K562 (cell line): ENCODE data around the gene ZNF384. TPM values are rescaled to one million over a fixed set of nuclear protein-coding genes. Genes with fewer than 3 reads are reported as not detected.

Source experiments
- ARID1B ChIP-seq: fragments of 450-650 bp; IDR thresholded peaks from 2 replicates; pipeline ENCODE4 v1.6.1; 2016; ENCODE audit warnings: antibody characterized with exemption, mild to moderate bottlenecking, inconsistent platforms
- ATF3 ChIP-seq, 2 experiments: fragments of 450-650 bp in 1 of 2; sonication (generic) in 1 of 2; formaldehyde crosslinking in 1 of 2; IDR thresholded peaks in 1 of 2; conservative IDR thresholded peaks in 1 of 2; 2 replicates each; pipeline versions ENCODE4 v1.6.1 to v1.8.1; 2016 to 2023; ENCODE audit warnings: mild to moderate bottlenecking in 2 of 2, moderate library complexity in 2 of 2, inconsistent platforms in 1 of 2, missing genetic modification reagents in 1 of 2
- BCL6 ChIP-seq: fragments of 250-450 bp; sonication (Bioruptor Pico); IDR thresholded peaks from 2 replicates; pipeline ENCODE4 v1.4.0; 2020
- BRD4 ChIP-seq: fragments of 200-600 bp; sonication (generic); IDR thresholded peaks from 2 replicates; pipeline ENCODE4 v1.6.1; 2017; ENCODE audit warnings: inconsistent platforms
- CBFA2T2 ChIP-seq: fragments of 450-650 bp; conservative IDR thresholded peaks from 2 replicates; pipeline ENCODE4 v1.6.1; 2017; ENCODE audit warnings: mild to moderate bottlenecking
- CEBPG ChIP-seq, 3 experiments: fragments of 200-800 bp in 1 of 3; sonication (Bioruptor generic) in 1 of 3; sonication (generic) in 1 of 3; formaldehyde crosslinking in 1 of 3; IDR thresholded peaks in 2 of 3; conservative IDR thresholded peaks in 1 of 3; 2 replicates each; pipeline versions ENCODE4 v1.6.1 to v1.8.0; 2016 to 2022; ENCODE audit warnings: missing compliant biosample characterization in 2 of 3, missing genetic modification characterization in 2 of 3, mild to moderate bottlenecking in 1 of 3, missing genetic modification reagents in 1 of 3
- CREB5 ChIP-seq: fragments of 250-450 bp; sonication (Bioruptor Pico); IDR thresholded peaks from 2 replicates; pipeline ENCODE4 v1.5.0; 2020; ENCODE audit warnings: mild to moderate bottlenecking
- CTCFL ChIP-seq: IDR thresholded peaks from 2 replicates; pipeline ENCODE4 v1.6.1; 2011; ENCODE audit warnings: borderline replicate concordance, low read depth, mild to moderate bottlenecking, moderate library complexity, low read length; ENCODE audit not compliant: insufficient read depth, poor library complexity, severe bottlenecking
- DPF2 ChIP-seq: fragments of 450-650 bp; IDR thresholded peaks from 2 replicates; pipeline ENCODE4 v1.6.1; 2016
- HNRNPLL ChIP-seq: fragments of 200-400 bp; formaldehyde crosslinking; IDR thresholded peaks from 2 replicates; pipeline ENCODE4 v1.6.1; 2017; ENCODE audit warnings: low read length, low read depth, mild to moderate bottlenecking; ENCODE audit not compliant: poor library complexity, severe bottlenecking
- KDM1A ChIP-seq, 2 experiments: fragments of 450-650 bp; IDR thresholded peaks; 2 replicates each; pipeline ENCODE4 v1.6.1; 2016; ENCODE audit warnings: mild to moderate bottlenecking in 2 of 2
- LEF1 ChIP-seq: fragments of 450-650 bp; IDR thresholded peaks from 2 replicates; pipeline ENCODE4 v1.6.1; 2016; ENCODE audit warnings: mild to moderate bottlenecking
- MTA2 ChIP-seq: fragments of 450-650 bp; IDR thresholded peaks from 2 replicates; pipeline ENCODE4 v1.6.1; 2016; ENCODE audit warnings: low read depth
- NBN ChIP-seq: fragments of 450-650 bp; IDR thresholded peaks from 2 replicates; pipeline ENCODE4 v1.6.1; 2016; ENCODE audit warnings: low read depth, mild to moderate bottlenecking
- NFATC3 ChIP-seq: fragments of 450-650 bp; IDR thresholded peaks from 2 replicates; pipeline ENCODE4 v1.6.1; 2017; ENCODE audit warnings: mild to moderate bottlenecking
- NR2C1 ChIP-seq, 2 experiments: fragments of 450-650 bp; IDR thresholded peaks; 2 replicates each; pipeline ENCODE4 v1.6.1; 2017; ENCODE audit warnings: mild to moderate bottlenecking in 2 of 2, antibody characterized with exemption in 1 of 2, inconsistent platforms in 1 of 2, missing compliant biosample characterization in 1 of 2, missing genetic modification characterization in 1 of 2
- POLR2B ChIP-seq: fragments of 450-650 bp; IDR thresholded peaks from 2 replicates; pipeline ENCODE4 v1.6.1; 2018; ENCODE audit warnings: low read depth; ENCODE audit not compliant: partially characterized antibody
- POLR3A ChIP-seq: IDR thresholded peaks from 2 replicates; pipeline ENCODE4 v1.6.1; 2011; ENCODE audit warnings: borderline replicate concordance, mild to moderate bottlenecking, moderate library complexity; ENCODE audit not compliant: insufficient read length, insufficient read depth; ENCODE audit errors: extremely low read depth
- RUNX1 ChIP-seq: sonication (generic); IDR thresholded peaks from 2 replicates; pipeline ENCODE4 v1.6.1; 2016; ENCODE audit warnings: antibody characterized with exemption, low read depth
- SMARCA4 ChIP-seq: fragments of 450-650 bp; IDR thresholded peaks from 2 replicates; pipeline ENCODE4 v1.6.1; 2016
- TAL1 ChIP-seq: fragments of 450-650 bp; IDR thresholded peaks from 2 replicates; pipeline ENCODE4 v1.6.1; 2016; ENCODE audit warnings: mild to moderate bottlenecking
- TCF3 ChIP-seq: sonication (generic); formaldehyde crosslinking; IDR thresholded peaks from 2 replicates; pipeline ENCODE4 v1.4.0; 2020; ENCODE audit warnings: mild to moderate bottlenecking, missing genetic modification reagents
- USF2 ChIP-seq: sonication (generic); formaldehyde crosslinking; IDR thresholded peaks from 2 replicates; pipeline ENCODE4 v1.5.0; 2020; ENCODE audit warnings: missing genetic modification reagents
- XRCC5 ChIP-seq: fragments of 200-400 bp; formaldehyde crosslinking; IDR thresholded peaks from 2 replicates; pipeline ENCODE4 v1.6.1; 2017; ENCODE audit warnings: low read depth, mild to moderate bottlenecking, low read length
- ZNF224 ChIP-seq: sonication (generic); formaldehyde crosslinking; IDR thresholded peaks from 2 replicates; pipeline ENCODE4 v1.8.0; 2022; ENCODE audit warnings: mild to moderate bottlenecking, missing genetic modification reagents
- ZNF668 ChIP-seq: fragments of 250-450 bp; sonication (Bioruptor Pico); IDR thresholded peaks from 2 replicates; pipeline ENCODE4 v1.8.0; 2022; ENCODE audit warnings: mild to moderate bottlenecking, inconsistent platforms
- polyA plus RNA-seq, 8 experiments: library from polyadenylated mRNA; depleted of rRNA in 4 of 8; stranded (reverse) in 5 of 8; unstranded in 3 of 8; fragments of >200 nt; fragmentation: Nextera tagmentation in 2 of 8; fragmentation: Illumina TruSeq in 1 of 8; extraction: Ambion mirVana in 2 of 8; extraction: Trizol in 1 of 8; gene quantifications; 2 replicates each; pipeline versions ENCODE4 v1.2.1 to v1.2.3, GENCODE V29; 2011 to 2014; ENCODE audit warnings: inconsistent platforms in 1 of 8, missing spikeins in 1 of 8
- total RNA-seq, 7 experiments: library from RNA; depleted of rRNA in 6 of 7; stranded (reverse); fragments of >200 nt in 6 of 7; fragmentation: Illumina TruSeq in 2 of 7; extraction: Trizol in 2 of 7; gene quantifications; 2 replicates each; pipeline versions ENCODE4 v1.2.1 to v1.2.3, GENCODE V29; 2011 to 2021; ENCODE audit warnings: low replicate concordance in 1 of 7

The ZNF384 gene
- total and polyA plus RNA-seq, 9 of the 15 experiments (the other 6 are each of a cell fraction or from before 2014, with no cell fraction given) = 0.36 to 64.8 (median 21.3) TPM

DNA sequence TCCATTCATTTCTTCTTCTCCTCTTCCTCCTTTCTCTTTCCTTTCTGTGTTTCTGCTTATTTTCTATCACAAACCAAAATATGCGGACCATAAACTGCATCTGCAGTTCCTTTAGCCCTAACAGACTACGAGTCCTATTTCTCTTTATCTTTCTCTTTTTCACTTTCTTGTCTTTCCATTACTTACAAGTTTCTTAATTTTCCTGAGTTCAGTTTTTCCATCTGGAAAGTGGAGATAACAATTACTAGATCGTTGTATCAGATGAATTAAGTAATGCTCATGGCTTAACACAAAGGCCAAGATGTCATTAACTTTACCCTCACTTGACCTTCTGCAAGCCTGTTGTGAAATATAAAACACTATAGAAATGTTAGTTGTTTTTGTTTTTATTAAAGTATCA, 33.7 kb upstream of the ZNF384 start (continued):
- TF ChIP-seq TAL1 = peak; percentile 69
- peak; percentile 63 for TF ChIP-seq LEF1
- TF ChIP-seq ZNF668 = no peak
- no peak for TF ChIP-seq ZNF224 (CRISPR knock-in tag)
- peak; percentile 44 for TF ChIP-seq TCF3 (CRISPR knock-in tag)
- no peak for TF ChIP-seq HNRNPLL
- peak; percentile 20; the same call in 1 of the 2 replicates for TF ChIP-seq ATF3 (IDR thresholded peaks at IDR 0.05)
- TF ChIP-seq ATF3 (CRISPR knock-in tag; conservative IDR thresholded peaks at IDR 0.05) = no peak
- peak; percentile 72 for TF ChIP-seq SMARCA4
- peak; percentile 67 for TF ChIP-seq DPF2
- TF ChIP-seq CBFA2T2 = peak; percentile 48
- TF ChIP-seq BCL6 (CRISPR knock-in tag) = no peak
- TF ChIP-seq POLR3A = no peak
- no peak for TF ChIP-seq RUNX1
- TF ChIP-seq MTA2 = 0 out of 2 replicates have a peak, but pooled peaks have one; percentile 24
- TF ChIP-seq BRD4 = no peak
- TF ChIP-seq XRCC5 = no peak
- no peak for TF ChIP-seq CEBPG (CRISPR knock-in tag; IDR thresholded peaks at IDR 0.05)
- TF ChIP-seq CEBPG (tag; conservative IDR thresholded peaks at IDR 0.05 in 1 of 2, IDR thresholded peaks at IDR 0.05 in 1 of 2) = peak in 1 of 2 experiments; percentile 46; a peak in 2 of 4 replicates
- no peak for TF ChIP-seq NR2C1 (IDR thresholded peaks at IDR 0.05)
- 0 out of 2 replicates have a peak, but pooled peaks have one; percentile 19 for TF ChIP-seq NR2C1 (tag; IDR thresholded peaks at IDR 0.05)
- TF ChIP-seq ARID1B = peak; percentile 84
- TF ChIP-seq NFATC3 = 0 out of 2 replicates have a peak, but pooled peaks have one; percentile 62
- no peak for TF ChIP-seq CTCFL
- no peak for TF ChIP-seq CREB5 (CRISPR knock-in tag)
- peak in 1 of 2 experiments; percentile 16; a peak in 1 of 4 replicates for TF ChIP-seq KDM1A (IDR thresholded peaks at IDR 0.05)
- TF ChIP-seq USF2 = no peak
- no peak for TF ChIP-seq NBN
- no peak for TF ChIP-seq POLR2B
